Hindlimb muscle (tissue), 1 donor: ENCODE results near the gene KCNQ1. TPM values are rescaled to one million over a fixed set of nuclear protein-coding genes. Genes with fewer than 3 reads are reported as not detected.

ENCODE experiments used
- DNase-seq: peaks from one replicate; pipeline ENCODE4 v3.0.0-alpha.2; 2013
- polyA plus RNA-seq: library from polyadenylated mRNA; unstranded; fragments of 120-200 nt; gene quantifications from one replicate; pipeline ENCODE4 v1.2.1, GENCODE V29; 2013; ENCODE audit not compliant: insufficient read length

KCNQ1 gene
- polyA plus RNA-seq, 1 donor = 2.9 TPM

GRCh38 chr11:2726964-2727363 is 282.2 kb downstream of the KCNQ1 start:
- DNase-seq = no peak

GRCh38 chr11:2728128-2728662 is 283.4 kb downstream of the KCNQ1 start:
- DNase-seq = no peak

GRCh38 chr11:2728663-2729332 is 284.0 kb downstream of the KCNQ1 start:
- DNase-seq = no peak

GRCh38 chr11:2729841-2730240 is 285.0 kb downstream of the KCNQ1 start:
- no peak for DNase-seq

GRCh38 chr11:2730272-2731129 is 285.7 kb downstream of the KCNQ1 start:
- no peak for DNase-seq

GRCh38 chr11:2731130-2732125 is 286.6 kb downstream of the KCNQ1 start:
- DNase-seq = no peak

GRCh38 chr11:2732261-2732939 is 287.6 kb downstream of the KCNQ1 start:
- DNase-seq = no peak

GRCh38 chr11:2732940-2733628 is 288.3 kb downstream of the KCNQ1 start:
- DNase-seq = no peak

- no peak for DNase-seq
Measured at GRCh38 chr11:2734181-2735052, 289.6 kb downstream of the KCNQ1 start.

- no peak for DNase-seq
Measured at GRCh38 chr11:2735053-2735589, 290.3 kb downstream of the KCNQ1 start.

GRCh38 chr11:2736577-2737225 is 291.9 kb downstream of the KCNQ1 start:
- no peak for DNase-seq

- no peak for DNase-seq
Measured at GRCh38 chr11:2737226-2737590, 292.4 kb downstream of the KCNQ1 start.

- no peak for DNase-seq
Measured at GRCh38 chr11:2737866-2738265, 293.1 kb downstream of the KCNQ1 start.

- DNase-seq = no peak
Measured at GRCh38 chr11:2738551-2739431, 294.0 kb downstream of the KCNQ1 start.

GRCh38 chr11:2739531-2740274 is 294.9 kb downstream of the KCNQ1 start:
- no peak for DNase-seq

- no peak for DNase-seq
Measured at GRCh38 chr11:2740275-2740940, 295.6 kb downstream of the KCNQ1 start.

GRCh38 chr11:2741006-2741376 is 296.2 kb downstream of the KCNQ1 start:
- no peak for DNase-seq
